GM23248 (cell line): Measurements from ENCODE around the gene TRAF3. TPM values are rescaled to one million over a fixed set of nuclear protein-coding genes. Genes with fewer than 3 reads are reported as not detected.
A peak's percentile ranks its signal among the peaks of the same experiment; 100 is the strongest.

Source experiments
- DNase-seq: peaks from one replicate; pipeline ENCODE4 v3.0.0-alpha.2; 2015
- H2AFZ ChIP-seq: fragments of 200-600 bp; sonication (generic); 2 replicates; pipeline ENCODE4 v1.6.1; 2016; ENCODE audit warnings: antibody characterized with exemption
- H3F3A ChIP-seq: fragments of 200-600 bp; sonication (generic); 2 replicates; pipeline ENCODE4 v1.6.1; 2016; ENCODE audit warnings: mild to moderate bottlenecking, antibody characterized with exemption, mixed run types; ENCODE audit not compliant: insufficient read depth
- H3K27ac ChIP-seq: fragments of 200-600 bp; sonication (generic); 2 replicates; pipeline ENCODE4 v1.5.1; 2016; ENCODE audit warnings: mild to moderate bottlenecking
- H3K27me3 ChIP-seq: fragments of 200-600 bp; sonication (generic); replicated peaks from 2 replicates; pipeline ENCODE4 v1.6.1; 2016; ENCODE audit warnings: mild to moderate bottlenecking; ENCODE audit not compliant: insufficient read depth
- H3K36me3 ChIP-seq: fragments of 200-600 bp; sonication (generic); 2 replicates; pipeline ENCODE4 v1.6.1; 2016; ENCODE audit warnings: low read depth, mild to moderate bottlenecking
- H3K4me1 ChIP-seq: fragments of 200-600 bp; sonication (generic); 2 replicates; pipeline ENCODE4 v1.6.1; 2016; ENCODE audit warnings: mild to moderate bottlenecking; ENCODE audit not compliant: insufficient read depth
- H3K4me2 ChIP-seq: fragments of 200-600 bp; sonication (generic); one replicate; pipeline ENCODE4 v1.6.1; 2016; ENCODE audit warnings: mild to moderate bottlenecking; ENCODE audit not compliant: unreplicated experiment
- H3K4me3 ChIP-seq: fragments of 200-600 bp; sonication (generic); 2 replicates; pipeline ENCODE4 v1.5.1; 2016; ENCODE audit warnings: mild to moderate bottlenecking
- H3K79me2 ChIP-seq: fragments of 200-600 bp; sonication (generic); 2 replicates; pipeline ENCODE4 v1.6.1; 2016; ENCODE audit warnings: mild to moderate bottlenecking; ENCODE audit not compliant: insufficient read depth
- H3K9ac ChIP-seq: fragments of 200-600 bp; sonication (generic); 2 replicates; pipeline ENCODE4 v1.6.1; 2016; ENCODE audit warnings: mild to moderate bottlenecking
- H3K9me2 ChIP-seq: fragments of 200-600 bp; sonication (generic); 2 replicates; pipeline ENCODE4 v1.6.1; 2016; ENCODE audit warnings: mixed run types, mild to moderate bottlenecking, moderate library complexity; ENCODE audit not compliant: insufficient read depth
- H3K9me3 ChIP-seq: fragments of 200-600 bp; sonication (generic); one replicate; pipeline ENCODE4 v1.6.1; 2017; ENCODE audit warnings: low read depth
- H4K20me1 ChIP-seq: fragments of 200-600 bp; sonication (generic); 2 replicates; pipeline ENCODE4 v1.6.0; 2016; ENCODE audit not compliant: insufficient read depth
- EZH2 ChIP-seq: fragments of 200-600 bp; sonication (generic); IDR thresholded peaks from 2 replicates; pipeline ENCODE4 v1.6.1; 2018; ENCODE audit warnings: antibody characterized with exemption, mild to moderate bottlenecking; ENCODE audit not compliant: insufficient read depth, poor library complexity, severe bottlenecking
- EZH2phosphoT487 ChIP-seq: fragments of 200-600 bp; sonication (generic); IDR thresholded peaks from 2 replicates; pipeline ENCODE4 v1.6.1; 2018; ENCODE audit warnings: antibody characterized with exemption, moderate library complexity, mild to moderate bottlenecking, low read depth; ENCODE audit not compliant: insufficient read depth
- WGBS, 2 experiments: methylation state at CpG; one replicate each; pipeline ENCODE4 v1.1.6; 2015 to 2017; ENCODE audit warnings: low lambda C conversion rate in 2 of 2, low coverage in 1 of 2; ENCODE audit errors: missing lambda C conversion rate in 2 of 2; 5-methylcytosine and 5-hydroxymethylcytosine counted together
- in situ Hi-C: fragments of 300-500 bp; cut with MboI; formaldehyde crosslinking; loops from 2 replicates; pipeline ENCODE4 v1.15.0; 2020
- polyA plus RNA-seq: library from polyadenylated mRNA; unstranded; fragments of >200 nt; fragmentation: Nextera tagmentation; extraction: Ambion mirVana; gene quantifications from 2 replicates; pipeline ENCODE4 v1.2.1, GENCODE V29; 2016
- total RNA-seq: library from RNA; depleted of rRNA; stranded (reverse); fragments of >200 nt; shearing (Covaris generic); gene quantifications from 2 replicates; pipeline ENCODE4 v1.2.3, GENCODE V29; 2014

Gene TRAF3
- total and polyA plus RNA-seq, 2 experiments from 2014 or later, result 7.9 to 17.9 TPM

GRCh38 chr14:102888748-102889147 is 111.5 kb downstream of the TRAF3 start:
- no peaks in the 10 kb centered on the region for H3K27me3 ChIP-seq
- no peaks in the 10 kb centered on the region for H3K9me3 ChIP-seq
- no peak overlapping the region for H2AFZ ChIP-seq
- no peak overlapping the region for H3K4me3 ChIP-seq
- peaks cover 24% of the 10 kb centered on the region for H3F3A ChIP-seq
- TF ChIP-seq EZH2phosphoT487 (no peak), EZH2 (no peak)
- H3K9ac ChIP-seq, result no peak overlapping the region
- no peaks in the 10 kb centered on the region for H3K79me2 ChIP-seq
- 0 out of 2 replicates have a peak, but pooled peaks cover 3% of the 10 kb centered on the region for H3K36me3 ChIP-seq
- H3K4me1 ChIP-seq, result peaks cover 7% of the 10 kb centered on the region
- DNase-seq, result no peak
- H3K9me2 ChIP-seq, result no peaks in the 10 kb centered on the region
- WGBS, 2 experiments, result 50 to 54% methylated on average over 1 of the region's 1 CpG
- in situ Hi-C loops, result no loop called here
- no peak overlapping the region for H3K27ac ChIP-seq
- H4K20me1 ChIP-seq, result no peaks in the 10 kb centered on the region
- no peak overlapping the region for H3K4me2 ChIP-seq

DNA sequence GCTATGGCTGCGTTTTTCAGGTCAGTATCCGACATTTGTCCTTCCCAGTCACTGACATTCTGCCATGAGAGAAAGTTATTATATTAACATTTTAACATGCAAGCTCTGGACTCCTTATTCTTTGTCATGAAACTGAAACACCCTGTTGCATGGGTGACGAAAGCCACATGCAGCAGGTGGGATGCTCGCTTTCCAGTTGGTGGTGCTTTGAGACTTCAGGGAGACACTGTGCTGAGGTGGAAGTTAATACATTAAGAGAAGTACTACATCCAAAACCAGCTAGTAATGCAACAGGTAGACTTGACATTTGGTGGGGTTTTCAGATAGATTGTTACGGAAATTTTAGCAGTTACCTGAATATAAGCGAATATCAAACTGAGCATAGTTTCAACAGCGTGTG is 112.4 kb downstream of the TRAF3 start:
- no peak overlapping the region for H3K9ac ChIP-seq
- no peak overlapping the region for H3K27ac ChIP-seq
- no peaks in the 10 kb centered on the region for H4K20me1 ChIP-seq
- in situ Hi-C loops, result no loop called here
- H3K79me2 ChIP-seq, result no peaks in the 10 kb centered on the region
- WGBS, 2 experiments, result 98 to 99% methylated on average over 7 of the region's 7 CpGs
- no peaks in the 10 kb centered on the region for H3K9me2 ChIP-seq
- H3F3A ChIP-seq, result peaks cover 33% of the 10 kb centered on the region
- no peak for DNase-seq
- no peak overlapping the region for H3K4me3 ChIP-seq
- peaks cover 10% of the 10 kb centered on the region for H3K4me1 ChIP-seq
- H3K27me3 ChIP-seq, result no peaks in the 10 kb centered on the region
- no peaks in the 10 kb centered on the region for H3K9me3 ChIP-seq
- H3K36me3 ChIP-seq, result 0 out of 2 replicates have a peak, but pooled peaks cover 3% of the 10 kb centered on the region
- H2AFZ ChIP-seq, result no peak overlapping the region
- TF ChIP-seq EZH2phosphoT487, result no peak
- no peak for TF ChIP-seq EZH2
- H3K4me2 ChIP-seq, result no peak overlapping the region

DNA sequence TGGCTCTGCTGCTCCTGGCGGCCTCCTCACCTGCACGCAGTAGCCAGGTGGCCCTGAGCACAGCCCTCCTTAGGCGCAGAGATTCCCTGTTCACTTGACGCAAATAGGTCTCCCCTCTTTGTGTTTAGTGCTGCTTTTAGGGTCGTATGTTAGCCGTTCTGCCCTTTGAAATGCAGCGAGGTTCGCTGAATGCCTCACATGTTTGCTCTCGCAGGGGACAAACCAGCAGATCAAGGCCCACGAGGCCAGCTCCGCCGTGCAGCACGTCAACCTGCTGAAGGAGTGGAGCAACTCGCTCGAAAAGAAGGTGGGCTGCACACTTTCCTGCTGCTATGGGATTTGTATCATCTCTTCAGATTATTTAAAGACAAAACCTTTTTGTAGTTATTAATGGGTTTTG is 113.9 kb downstream of the TRAF3 start:
- in situ Hi-C loops, result no loop called here
- no peak for TF ChIP-seq EZH2
- no peak for TF ChIP-seq EZH2phosphoT487
- WGBS, 2 experiments, result 80 to 83% methylated on average over 15 of the region's 15 CpGs

GRCh38 chr14:102891556-102891955 is 114.3 kb downstream of the TRAF3 start:
- TF ChIP-seq EZH2phosphoT487 (no peak), EZH2 (no peak)
- peaks cover 42% of the 10 kb centered on the region for H3F3A ChIP-seq
- no peak overlapping the region for H2AFZ ChIP-seq
- in situ Hi-C loops, result no loop called here
- H3K9me3 ChIP-seq, result no peaks in the 10 kb centered on the region
- H3K27ac ChIP-seq, result no peak overlapping the region
- no peaks in the 10 kb centered on the region for H3K9me2 ChIP-seq
- no peak overlapping the region for H3K4me3 ChIP-seq
- H3K4me2 ChIP-seq, result no peak overlapping the region
- no peaks in the 10 kb centered on the region for H3K79me2 ChIP-seq
- H3K9ac ChIP-seq, result no peak overlapping the region
- H3K4me1 ChIP-seq, result peaks cover 10% of the 10 kb centered on the region
- H4K20me1 ChIP-seq, result no peaks in the 10 kb centered on the region
- 10 to 16% methylated on average over 4 of the region's 4 CpGs for WGBS, 2 experiments
- no peaks in the 10 kb centered on the region for H3K27me3 ChIP-seq
- peaks cover 8% of the 10 kb centered on the region; the same call in 1 of the 2 replicates for H3K36me3 ChIP-seq
- peak; percentile 84 for DNase-seq

More for the DNA sequence above, 113.9 kb downstream of the TRAF3 start:
- no peaks in the 10 kb centered on the region for H3K27me3 ChIP-seq
- DNase-seq, result no peak
- H3K9me2 ChIP-seq, result no peaks in the 10 kb centered on the region
- H3K36me3 ChIP-seq, result peaks cover 10% of the 10 kb centered on the region; the same call in 1 of the 2 replicates
- no peak overlapping the region for H3K9ac ChIP-seq
- no peaks in the 10 kb centered on the region for H4K20me1 ChIP-seq
- no peak overlapping the region for H2AFZ ChIP-seq
- H3K4me2 ChIP-seq, result no peak overlapping the region
- H3F3A ChIP-seq, result peaks cover 42% of the 10 kb centered on the region
- H3K27ac ChIP-seq, result no peak overlapping the region
- H3K9me3 ChIP-seq, result no peaks in the 10 kb centered on the region
- no peak overlapping the region for H3K4me3 ChIP-seq
- H3K4me1 ChIP-seq, result peaks cover 10% of the 10 kb centered on the region
- H3K79me2 ChIP-seq, result no peaks in the 10 kb centered on the region

DNA sequence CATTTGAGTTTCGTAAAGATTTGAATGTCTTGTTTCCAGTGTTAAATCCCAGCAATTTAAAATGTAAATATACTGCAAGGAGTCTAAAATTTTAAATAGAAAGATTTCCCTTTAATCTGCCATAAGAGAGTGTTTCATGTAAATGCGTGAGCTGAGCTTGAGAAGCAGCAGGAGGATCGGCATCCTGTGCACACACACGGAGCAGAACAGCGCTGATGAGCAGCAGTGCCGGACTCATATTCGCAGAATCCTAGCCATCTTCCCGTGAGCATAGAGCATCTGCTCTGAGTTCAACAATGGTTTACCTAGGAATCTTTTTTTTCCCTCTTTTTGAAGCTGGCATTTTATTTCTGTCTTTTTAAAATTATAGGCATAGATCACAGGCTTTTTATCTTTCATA is 115.4 kb downstream of the TRAF3 start:
- no peaks in the 10 kb centered on the region for H3K27me3 ChIP-seq
- TF ChIP-seq EZH2phosphoT487 (no peak), EZH2 (no peak)
- no peak overlapping the region for H3K4me2 ChIP-seq
- H3K9ac ChIP-seq, result no peak overlapping the region
- WGBS, 2 experiments, result 97% methylated on average over 8 of the region's 8 CpGs
- no peak overlapping the region for H3K4me3 ChIP-seq
- H3K79me2 ChIP-seq, result no peaks in the 10 kb centered on the region
- in situ Hi-C loops, result no loop called here
- H3K36me3 ChIP-seq, result peaks cover 8% of the 10 kb centered on the region; the same call in 1 of the 2 replicates
- H3K9me3 ChIP-seq, result no peaks in the 10 kb centered on the region
- no peaks in the 10 kb centered on the region for H4K20me1 ChIP-seq
- no peak overlapping the region for H3K27ac ChIP-seq
- no peak for DNase-seq
- H3K9me2 ChIP-seq, result no peaks in the 10 kb centered on the region
- peaks cover 42% of the 10 kb centered on the region for H3F3A ChIP-seq
- peaks cover 10% of the 10 kb centered on the region for H3K4me1 ChIP-seq
- no peak overlapping the region for H2AFZ ChIP-seq
